Activated CD4-positive, CD25-positive, alpha-beta regulatory T cell treated with anti-CD3 and anti-CD28 coated beads, Interleukin-2, amount 50 U/mL, for 24 hours (primary cell): ENCODE data around the gene TFPI2.
"Not testable (repeated sequence)": the region's sequence is repeated elsewhere in the genome, so short reads cannot be mapped to it uniquely, and the experiment has no call there.

Experiments used
- ATAC-seq, 2 donors: fragments of 150-1000 bp; cut with Tn5 transposase; one replicate each; pipeline ENCODE4 v1.10.0; 2021; ENCODE audit warnings: mild to moderate bottlenecking in 1 of 2, moderate library complexity in 1 of 2

TFPI2 gene, protein sequence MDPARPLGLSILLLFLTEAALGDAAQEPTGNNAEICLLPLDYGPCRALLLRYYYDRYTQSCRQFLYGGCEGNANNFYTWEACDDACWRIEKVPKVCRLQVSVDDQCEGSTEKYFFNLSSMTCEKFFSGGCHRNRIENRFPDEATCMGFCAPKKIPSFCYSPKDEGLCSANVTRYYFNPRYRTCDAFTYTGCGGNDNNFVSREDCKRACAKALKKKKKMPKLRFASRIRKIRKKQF

DNA sequence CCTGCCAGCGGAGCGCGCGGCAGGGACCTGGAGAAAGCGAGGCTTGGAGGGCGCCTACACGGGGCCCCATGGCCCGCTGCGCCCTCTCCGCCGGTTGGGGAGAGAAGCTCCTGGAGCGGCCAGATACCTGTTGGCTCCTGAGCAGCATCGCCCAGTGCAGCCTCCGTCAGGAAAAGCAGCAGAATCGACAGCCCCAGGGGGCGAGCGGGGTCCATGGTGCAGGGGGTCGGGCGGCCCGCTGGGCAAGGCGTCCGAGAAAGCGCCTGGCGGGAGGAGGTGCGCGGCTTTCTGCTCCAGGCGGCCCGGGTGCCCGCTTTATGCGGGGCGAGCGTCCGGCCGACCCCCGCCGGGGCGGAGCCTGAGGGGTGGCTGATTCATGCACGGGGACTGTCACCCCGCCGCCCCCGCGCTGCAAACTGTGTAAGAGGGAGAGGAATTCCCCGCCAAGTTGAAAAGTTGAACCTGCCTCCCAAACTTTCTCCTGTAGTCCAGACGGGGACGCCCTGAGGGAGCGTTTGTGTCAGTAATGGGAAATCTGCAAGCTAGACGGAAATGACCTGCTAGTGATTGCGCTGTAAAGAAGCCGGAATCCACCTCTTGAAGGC is at the start of gene TFPI2:
TFPI2 (minus strand) TSS at position 290 of the 605 bp plus-strand sequence; CDS start at position 215, 75 bp downstream.
- ATAC-seq: peak; percentile 26 to 30

DNA sequence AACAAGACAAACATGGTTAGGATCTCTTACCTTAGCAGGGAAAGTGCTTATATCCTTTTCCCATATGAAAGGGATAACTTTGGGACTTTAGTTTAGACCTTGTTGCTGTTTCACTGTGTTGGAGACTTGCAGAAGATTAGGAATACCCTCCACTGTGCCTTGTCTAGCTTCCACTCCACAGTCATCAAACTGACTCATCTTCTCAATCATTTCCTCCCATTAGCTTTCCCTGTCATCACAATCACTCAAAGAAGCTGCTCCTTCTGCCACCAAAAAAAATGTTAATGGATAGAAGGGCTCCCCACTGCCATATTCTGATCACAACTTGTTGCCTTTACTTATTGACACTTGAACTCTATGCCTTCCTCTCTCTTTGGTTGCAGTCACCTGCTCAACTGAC is 47.7 kb upstream of the TFPI2 start:
- no peak for ATAC-seq

DNA sequence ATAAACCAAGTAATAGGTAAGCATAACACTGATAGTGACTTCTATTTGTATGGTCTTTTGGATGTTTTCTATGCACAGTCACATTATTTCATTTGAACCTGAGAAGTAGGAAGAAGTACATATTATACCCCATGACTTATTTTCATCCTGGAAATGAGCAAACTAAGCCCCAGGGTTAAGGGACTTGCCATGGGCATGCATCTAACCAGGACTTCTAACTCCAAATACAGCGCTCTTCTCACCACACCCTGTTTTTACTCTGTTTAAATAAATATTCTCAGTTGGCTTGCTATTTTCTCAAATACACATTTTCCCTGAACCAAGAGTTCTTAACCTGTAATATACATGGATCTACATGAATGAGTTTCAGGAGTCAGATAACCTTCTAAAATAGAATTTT is 47.3 kb upstream of the TFPI2 start:
- no peak for ATAC-seq

DNA sequence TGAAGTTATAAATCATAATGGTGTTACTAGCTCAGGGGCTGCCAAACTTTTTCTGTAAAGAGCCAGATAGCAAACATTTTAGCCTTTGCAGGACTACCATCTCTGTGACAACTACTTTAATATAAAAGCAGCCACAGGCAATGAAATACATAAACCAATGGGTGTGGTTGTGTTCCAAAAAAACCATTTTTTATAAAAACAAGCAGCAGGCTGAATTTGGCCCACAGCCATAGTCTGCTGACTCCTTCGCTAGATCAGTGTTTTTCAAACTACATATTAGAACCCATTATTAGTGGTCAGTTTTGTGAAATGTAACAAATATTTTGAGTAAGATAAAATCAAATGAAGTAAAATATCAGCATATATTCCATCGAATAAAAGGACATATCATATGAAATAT is 44.5 kb upstream of the TFPI2 start:
- no peak for ATAC-seq

DNA sequence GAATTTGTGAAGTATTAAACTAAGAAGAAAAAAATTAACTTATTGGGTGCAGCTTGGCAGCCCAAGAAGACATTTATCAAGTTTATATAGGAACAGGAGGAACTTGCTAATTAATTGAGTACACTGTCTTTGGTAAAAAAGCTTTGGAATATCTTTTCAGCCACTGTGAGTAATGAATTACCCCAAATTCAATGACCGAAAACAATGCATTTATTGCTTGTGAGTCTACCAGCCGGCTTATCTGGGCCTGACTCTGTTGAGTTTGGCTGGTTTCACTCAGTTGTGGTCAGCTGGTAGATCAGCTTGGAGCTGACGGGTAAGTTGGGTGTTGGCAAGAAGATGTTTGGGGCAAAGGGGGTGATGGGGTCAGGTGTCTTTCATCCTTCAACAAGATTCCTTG is 42.6 kb upstream of the TFPI2 start:
- no peak for ATAC-seq

DNA sequence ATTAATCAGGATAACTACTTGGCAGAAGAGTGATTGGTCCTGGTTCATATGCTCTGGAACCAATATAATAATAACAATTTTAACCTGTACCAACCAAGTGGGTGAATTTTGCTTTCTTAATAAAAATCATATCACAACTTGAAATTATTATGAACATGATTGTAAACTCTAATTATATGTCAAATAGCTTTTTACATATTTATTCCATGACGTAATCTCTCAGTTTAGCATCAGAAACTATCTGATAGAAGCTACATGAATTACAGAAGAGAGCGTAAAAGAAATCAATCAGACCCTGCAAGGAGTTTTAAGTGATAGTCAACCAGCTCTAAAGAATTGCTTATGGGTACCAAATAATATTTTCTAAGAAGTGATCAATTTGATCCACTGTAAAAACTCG is 41.1 kb upstream of the TFPI2 start:
- no peak for ATAC-seq

DNA sequence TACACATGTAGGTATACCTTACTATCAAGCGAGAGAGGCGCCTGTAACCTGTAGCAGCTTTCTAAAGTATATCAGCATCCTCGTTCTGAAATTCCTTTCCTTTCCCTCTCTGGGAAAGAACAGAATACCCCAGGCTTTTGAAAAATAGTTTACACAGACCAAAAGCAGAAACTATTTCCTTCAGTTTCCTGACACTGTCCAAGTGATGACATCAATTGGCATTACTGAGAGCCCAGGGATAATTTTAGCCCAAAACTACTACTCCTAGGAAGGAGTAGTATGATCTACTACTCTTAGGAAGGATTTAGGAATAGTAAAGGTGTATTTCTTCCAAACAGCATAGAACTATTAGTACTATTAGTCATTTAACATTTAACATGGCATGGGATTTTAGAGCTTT is 37.0 kb upstream of the TFPI2 start:
- ATAC-seq: no peak

DNA sequence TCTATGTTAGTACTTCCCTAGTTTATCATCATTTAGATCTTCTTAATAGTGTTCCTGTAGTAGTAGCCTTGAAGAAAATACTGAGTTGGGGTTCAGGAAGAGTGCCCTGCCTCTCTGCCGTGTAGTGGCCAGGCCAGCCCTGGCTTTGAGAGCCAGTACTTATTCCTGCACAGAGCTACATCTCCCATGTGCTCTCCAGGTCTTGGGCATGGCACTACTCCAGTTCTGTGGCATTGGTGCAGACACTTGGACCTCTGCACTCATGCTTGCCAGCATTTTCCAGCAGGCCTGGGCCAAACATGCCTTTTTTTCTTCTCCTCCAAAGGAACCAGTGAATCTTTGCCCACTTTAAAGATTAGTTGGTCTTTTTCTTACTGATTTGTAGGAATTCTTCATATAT is 36.2 kb upstream of the TFPI2 start:
- no peak for ATAC-seq

DNA sequence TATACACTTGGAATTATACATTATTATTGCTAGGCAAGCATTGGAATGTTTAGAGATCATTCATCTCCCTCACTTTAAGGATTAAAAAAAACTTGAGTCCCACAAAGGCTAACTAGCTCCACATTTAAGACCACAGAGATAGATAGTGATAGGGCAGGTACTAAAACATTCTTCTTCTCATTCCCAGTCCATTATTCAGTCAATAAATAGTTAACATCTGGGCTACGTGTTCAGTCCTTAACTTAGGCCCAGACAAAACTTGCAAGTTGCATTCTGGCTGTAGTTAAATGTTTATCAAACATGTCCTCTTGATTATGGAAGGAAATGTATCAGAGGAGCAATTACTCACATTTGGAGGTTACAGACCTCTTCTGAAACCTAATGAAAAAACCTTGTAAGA is 33.4 kb upstream of the TFPI2 start:
- no peak for ATAC-seq

DNA sequence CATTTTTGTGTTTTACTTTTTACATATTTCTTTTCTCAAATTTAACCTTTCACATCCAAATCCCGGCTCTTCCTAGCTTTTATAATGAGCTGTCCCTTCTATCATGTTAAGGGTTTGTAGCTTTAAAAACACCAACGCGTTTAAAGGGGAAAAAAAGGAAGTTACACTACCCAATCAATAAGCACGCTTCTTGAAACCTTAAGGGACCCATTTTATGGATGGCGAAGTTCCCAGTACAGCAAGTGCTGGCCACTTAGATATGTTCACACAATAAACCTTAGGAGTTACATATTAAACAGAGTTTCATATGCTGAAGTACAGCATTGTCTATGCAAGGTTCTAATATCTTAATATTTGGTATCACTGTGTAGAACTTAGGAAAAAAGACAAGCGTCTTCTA is 32.7 kb upstream of the TFPI2 start:
- no peak for ATAC-seq

DNA sequence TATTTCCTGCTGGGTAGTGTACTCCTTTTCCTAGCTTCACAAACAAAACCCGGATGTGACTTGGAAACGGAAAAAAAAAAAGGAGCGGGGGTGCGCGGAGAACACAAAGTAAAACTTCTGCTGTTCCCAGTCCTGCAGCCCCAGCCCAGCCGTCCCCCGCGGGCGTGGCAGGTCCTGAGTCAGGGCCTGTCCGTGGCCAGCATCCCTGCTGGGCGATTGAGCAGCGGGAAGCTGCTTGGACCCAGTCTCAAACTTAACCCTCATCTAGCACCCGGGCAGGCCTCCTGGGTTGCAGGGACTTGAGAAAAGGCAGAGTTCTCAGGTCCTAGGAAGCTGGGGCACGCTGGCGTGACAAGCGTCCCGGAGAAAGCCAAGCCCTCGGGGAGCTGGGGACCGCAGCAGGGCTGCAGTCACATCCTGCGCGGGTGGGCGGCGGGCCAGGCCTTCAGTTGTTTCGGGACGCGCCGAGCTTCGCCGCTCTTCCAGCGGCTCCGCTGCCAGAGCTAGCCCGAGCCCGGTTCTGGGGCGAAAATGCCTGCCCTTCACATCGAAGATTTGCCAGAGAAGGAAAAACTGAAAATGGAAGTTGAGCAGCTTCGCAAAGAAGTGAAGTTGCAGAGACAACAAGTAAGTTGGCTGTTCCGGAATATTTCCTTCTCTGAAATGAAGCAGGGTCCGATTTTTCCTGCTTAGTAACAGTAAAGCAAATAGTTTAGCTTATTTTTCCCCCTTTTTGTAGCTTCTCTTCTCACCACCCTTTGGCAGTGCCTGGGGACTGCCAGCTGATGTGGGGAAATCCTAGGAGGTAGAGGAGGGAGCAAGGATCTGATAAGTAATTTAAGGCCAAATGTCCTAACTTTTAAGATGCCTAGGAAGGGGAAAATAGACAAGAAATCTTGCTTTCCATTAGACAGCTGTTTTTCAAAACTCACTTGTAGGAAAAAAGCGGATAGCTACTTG is 31.3 kb upstream of the TFPI2 start, which contains the start of gene GNG11:
GNG11 (plus strand) TSS at position 129 of the 960 bp plus-strand sequence; CDS start at position 532, 403 bp downstream.
- ATAC-seq: peak; percentile 49 to 61

DNA sequence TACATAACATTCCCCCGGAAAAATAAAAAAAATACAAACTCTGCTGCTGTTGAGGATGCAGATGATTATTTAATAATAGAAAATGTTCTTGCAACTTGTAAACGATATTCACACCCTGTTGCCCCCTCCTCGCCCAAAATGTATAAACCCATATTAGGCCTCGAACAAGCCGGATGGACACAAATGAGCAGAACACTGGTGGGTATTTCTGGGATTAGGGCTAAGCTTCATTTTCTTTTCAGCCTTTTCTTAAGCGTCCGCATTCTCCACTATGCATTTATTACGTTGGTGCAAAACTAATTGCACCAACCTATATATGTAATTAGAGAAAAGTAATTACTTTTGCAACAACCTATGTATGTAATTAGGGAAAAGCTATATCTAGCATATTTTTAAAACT is 30.6 kb upstream of the TFPI2 start:
- ATAC-seq: no peak

DNA sequence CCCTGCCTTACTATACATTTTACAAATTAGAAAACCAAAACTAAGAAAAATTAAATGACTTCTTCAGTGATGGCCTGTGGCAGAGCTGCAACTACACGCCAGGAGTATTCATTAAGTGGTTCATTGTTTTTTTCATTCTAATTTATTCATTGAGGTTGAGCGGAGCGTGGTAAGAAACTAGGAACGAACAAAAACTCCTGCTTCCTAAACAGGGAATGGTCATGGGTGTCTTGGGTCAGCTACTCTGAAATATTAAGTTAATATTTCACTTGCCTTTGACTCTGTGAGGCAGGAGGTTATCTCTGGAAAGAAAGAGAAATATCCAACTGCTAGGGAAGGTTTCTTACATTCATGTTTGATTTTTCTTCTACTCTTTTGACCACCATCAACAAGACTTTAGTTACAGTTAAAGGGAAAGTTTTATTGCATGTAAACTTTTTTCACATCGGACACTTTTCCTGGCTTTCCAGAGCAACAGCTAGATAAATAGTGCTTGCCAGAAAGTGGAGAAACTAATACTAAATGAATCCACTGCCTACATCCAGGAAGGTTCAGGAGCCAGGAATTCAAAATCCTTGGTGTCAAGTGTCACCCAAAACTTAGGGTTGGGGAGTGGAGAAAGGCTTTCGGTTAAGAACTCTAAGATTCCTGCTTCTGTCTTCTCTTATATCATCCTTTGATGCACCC is 30.1 kb upstream of the TFPI2 start:
- no peak for ATAC-seq

DNA sequence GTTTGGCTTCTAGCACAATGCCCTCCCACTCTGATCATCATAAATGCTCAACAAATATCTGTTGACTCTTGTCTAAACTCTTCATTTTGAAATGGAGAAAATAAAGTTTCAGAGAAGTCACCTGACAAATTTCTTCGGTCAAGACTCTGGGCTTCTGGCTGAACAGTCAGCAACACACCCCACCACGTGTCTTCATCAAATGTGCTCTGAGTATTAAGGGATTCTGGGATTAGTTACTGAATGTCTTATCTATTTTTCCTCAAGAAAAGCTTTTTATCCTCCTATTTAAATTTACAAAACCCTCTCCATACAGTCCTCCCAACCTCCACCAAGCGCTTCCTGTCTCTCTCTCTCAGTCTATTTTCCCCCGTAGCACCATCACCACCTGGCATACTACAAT is 25.8 kb upstream of the TFPI2 start:
- ATAC-seq: not testable (repeated sequence)

DNA sequence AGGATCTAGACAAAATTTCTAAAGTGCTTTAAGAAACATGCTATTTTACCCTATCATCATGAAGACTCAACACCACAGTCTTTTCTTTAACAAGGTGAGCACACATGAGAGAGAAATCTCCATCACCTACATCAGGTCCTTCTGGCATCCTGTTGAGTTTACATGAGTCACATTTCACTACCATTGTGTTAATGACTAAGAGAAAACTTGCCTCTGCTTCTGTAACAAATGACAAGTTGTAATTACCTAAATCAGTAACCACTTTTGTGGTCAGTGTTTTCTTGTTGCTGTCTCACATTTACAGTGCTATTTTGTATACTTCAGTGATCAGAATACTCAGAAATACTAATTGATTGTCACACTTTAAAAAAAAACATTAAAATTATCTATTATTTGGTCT is 25.3 kb upstream of the TFPI2 start:
- ATAC-seq: peak; percentile 51 to 59

DNA sequence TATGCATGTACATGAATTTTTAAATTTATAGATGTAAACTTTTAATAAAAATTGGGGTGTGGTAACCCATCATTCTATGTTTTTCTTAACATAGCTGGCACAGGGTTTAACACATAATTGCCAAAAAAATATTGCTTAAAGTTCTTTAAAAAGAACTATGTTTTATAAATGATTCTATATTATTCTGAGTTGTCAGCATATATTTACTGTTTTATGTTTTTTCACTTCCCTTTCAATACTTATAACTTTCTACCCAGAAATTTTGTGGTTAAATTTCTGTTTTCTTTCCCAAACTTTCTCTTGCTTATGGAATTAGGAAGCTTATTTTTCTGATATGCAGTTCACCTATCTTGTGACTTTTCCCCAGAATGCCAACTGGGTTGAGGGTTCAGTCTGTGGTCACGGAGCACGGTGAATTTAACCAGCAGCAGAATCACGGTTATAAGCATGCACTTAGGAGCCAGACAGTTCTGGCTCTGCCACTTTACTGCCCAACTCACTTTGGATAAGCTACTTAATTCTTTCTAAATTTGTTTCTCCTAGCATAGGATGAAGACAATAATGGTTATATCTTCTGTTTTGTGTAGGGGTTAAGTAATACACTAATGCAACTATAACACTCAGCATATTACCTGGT is 24.8 kb upstream of the TFPI2 start:
- ATAC-seq: not testable (repeated sequence)

DNA sequence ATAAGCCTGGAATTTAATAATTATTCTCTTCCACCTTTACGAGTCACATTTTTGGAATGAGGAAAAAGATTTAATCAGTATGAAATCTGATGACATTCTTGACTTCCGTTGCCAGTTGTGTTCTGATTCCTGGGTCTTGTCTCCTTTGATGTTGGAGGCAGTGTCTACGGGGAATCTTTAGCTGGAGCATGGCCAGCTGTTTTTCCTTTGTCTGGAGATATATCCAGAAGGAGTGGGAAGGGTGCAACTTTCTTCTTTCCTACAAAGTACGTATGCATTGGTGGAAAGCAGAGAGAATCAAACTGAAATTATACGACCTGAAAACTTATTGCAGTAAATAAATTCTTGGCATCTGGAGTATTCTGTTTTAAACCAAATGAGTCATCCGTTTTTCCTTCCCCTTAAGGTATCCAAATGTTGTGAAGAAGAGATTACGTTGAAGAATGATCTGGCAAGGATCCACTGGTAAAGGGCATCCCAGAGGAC is 24.1 kb upstream of the TFPI2 start:
- no peak for ATAC-seq

DNA sequence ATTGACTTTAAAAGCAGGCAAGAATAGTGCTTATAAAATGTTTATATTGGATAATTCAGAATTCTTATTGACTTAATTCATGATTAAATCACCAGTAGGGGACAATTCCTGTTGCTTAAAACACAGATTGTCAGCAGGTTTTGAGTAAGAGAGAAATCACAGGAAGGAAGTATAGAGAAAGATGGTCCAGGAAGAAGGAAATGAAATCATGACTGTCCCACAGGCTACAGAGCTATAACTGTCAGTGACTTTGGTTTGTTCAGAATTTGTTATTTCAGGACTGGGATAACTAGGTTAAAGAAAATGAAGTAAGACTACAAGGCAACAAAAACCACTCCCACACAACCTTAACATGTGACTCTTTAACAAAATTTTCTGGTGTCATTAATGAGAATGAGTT is 22.6 kb upstream of the TFPI2 start:
- no peak for ATAC-seq

DNA sequence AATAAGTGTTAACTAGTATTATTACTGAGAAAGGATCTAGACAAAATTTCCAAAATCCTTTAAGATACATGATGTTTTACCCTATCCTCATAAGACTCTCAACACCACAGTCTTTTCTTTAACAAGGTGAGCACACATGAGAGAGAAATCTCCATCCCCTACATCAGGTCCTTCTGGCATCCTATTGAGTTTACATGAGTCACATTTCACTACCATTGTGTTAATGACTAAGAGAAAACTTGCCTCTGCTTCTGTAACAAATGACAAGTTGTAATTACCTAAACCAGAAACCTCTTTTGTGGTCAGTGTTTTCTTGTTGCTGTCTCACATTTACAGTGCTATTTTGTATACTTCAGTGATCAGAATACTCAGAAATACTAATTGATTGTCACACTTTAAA is 21.1 kb upstream of the TFPI2 start:
- ATAC-seq: peak; percentile 30 to 35

DNA sequence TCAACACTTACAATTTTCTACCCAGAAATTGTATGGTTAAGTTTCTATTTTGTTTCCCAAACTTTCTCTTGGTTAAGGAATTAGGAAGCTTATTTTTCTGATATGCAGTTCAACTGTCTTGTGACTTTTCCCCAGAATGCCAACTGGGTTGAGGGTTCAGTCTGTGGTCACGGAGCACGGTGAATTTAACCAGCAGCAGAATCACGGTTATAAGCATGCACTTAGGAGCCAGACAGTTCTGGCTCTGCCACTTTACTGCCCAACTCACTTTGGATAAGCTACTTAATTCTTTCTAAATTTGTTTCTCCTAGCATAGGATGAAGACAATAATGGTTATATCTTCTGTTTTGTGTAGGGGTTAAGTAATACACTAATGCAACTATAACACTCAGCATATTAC is 20.7 kb upstream of the TFPI2 start:
- not testable (repeated sequence) for ATAC-seq

DNA sequence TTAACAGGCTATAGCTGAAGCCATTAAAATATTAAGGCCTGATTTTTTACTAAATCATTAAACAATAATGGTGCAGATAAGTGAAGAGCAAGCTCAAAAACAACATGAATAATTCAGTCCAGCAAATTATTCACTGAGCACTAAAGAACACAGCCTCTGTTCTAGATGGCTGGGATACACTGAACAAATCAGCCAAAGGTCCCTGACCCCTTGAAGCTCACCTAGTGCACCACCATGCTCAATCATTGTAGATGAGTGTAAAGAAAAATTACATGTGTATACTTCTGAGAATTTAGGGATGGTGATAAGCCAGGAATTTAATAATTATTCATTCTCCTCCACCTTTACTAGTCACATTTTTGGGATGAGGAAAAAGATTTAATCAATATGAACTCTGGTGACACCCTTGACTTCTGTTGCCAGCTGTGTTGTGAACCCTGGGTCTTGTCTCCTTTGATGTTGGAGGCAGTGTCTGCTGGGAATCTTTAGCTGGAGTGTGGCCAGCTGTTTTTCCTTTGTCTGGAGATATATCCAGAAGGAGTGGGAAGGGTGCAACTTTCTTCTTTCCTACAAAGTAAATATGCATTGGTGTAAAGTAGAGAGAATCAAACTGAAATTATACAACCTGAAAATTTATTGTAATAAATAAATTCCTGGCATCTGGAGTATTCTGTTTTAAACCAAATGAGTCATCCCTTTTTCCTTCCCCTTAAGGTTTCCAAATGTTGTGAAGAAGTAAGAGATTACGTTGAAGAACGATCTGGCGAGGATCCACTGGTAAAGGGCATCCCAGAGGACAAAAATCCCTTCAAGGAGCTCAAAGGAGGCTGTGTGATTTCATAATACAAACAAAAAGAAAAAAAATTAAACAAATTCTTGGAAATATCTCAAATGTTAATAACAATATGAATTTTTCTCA is 19.8 kb upstream of the TFPI2 start:
- ATAC-seq: no peak
